ENCODE results near the gene CNGB1.

The CNGB1 gene

DNA sequence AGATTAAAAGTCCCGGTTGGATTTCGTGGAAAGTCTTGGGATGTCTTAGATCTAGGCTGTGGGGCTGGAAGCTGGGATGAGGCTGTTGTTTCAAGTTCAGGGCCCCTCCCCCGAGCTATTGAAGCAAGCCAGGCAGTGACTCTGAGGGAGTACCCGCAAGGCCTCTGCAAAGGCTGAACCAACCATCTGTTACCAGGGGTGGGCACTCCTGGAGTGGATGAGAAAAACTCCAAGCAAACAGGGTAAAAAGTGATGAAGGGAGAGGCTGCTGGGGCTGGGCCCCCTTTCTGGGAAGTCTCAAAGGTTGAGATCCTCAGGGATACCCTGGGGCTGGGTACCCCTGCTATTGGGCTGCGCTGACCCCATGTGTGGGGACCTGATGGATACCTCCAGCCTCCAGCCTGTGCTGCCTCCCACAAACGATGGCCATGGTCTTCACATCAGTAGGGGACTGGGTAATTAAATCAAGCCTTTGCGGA, 86.2 kb downstream of the CNGB1 start:
- H3K23ac ChIP-seq (ENCODE audit: low read depth, low read length, poor library complexity): no peak overlapping the region
- DNase-seq (ENCODE audit: low spot score): no peak
- no peak overlapping the region for H2BK5ac ChIP-seq (ENCODE audit: low read length)
- H3K36me3 ChIP-seq (replicated peaks in 1 of 2; ENCODE audit: control insufficient read depth in 2 of 2, insufficient read depth in 2 of 2, low read length in 2 of 2): no peaks in the 10 kb centered on the region
- no peak overlapping the region for H3K4me2 ChIP-seq (ENCODE audit: insufficient read depth, low read length, poor library complexity, severe bottlenecking)
- H4K8ac ChIP-seq (ENCODE audit: low read depth, low read length): no peak overlapping the region
- no peak overlapping the region for H2AFZ ChIP-seq (ENCODE audit: low read length)
- no peaks in the 10 kb centered on the region for H3K79me1 ChIP-seq (ENCODE audit: low read depth, low read length)
- no peak overlapping the region for H3K4ac ChIP-seq (ENCODE audit: low read length)
- H3K9me3 ChIP-seq (replicated peaks in 1 of 2; ENCODE audit: control insufficient read depth in 2 of 2, insufficient read depth in 1 of 2, low read depth in 1 of 2, low read length in 2 of 2): no peaks in the 10 kb centered on the region
- no peak overlapping the region for H2AK5ac ChIP-seq (ENCODE audit: low read depth, low read length)
- peaks cover 0 to 41% (median 24%) of the 10 kb centered on the region in 3 experiments for H3K27me3 ChIP-seq (ENCODE audit: control insufficient read depth in 3 of 3, insufficient read depth in 3 of 3, low read depth in 1 of 3, low read length in 3 of 3)
- no peak overlapping the region for H3K27ac ChIP-seq (replicated peaks; ENCODE audit: low read length)
- no peak overlapping the region for H2BK120ac ChIP-seq (ENCODE audit: low read depth, low read length)
- no peak overlapping the region for H2BK12ac ChIP-seq (ENCODE audit: low read length)
- WGBS, 2 donors (ENCODE audit: extremely low coverage in 2 of 2, insufficient read length in 2 of 2, insufficient replicate concordance in 1 of 2): no CpG with 5 or more reads among the region's 7 CpGs
- no peak overlapping the region for H3K4me3 ChIP-seq (ENCODE audit: low read length in 2 of 2)
- H3K4me1 ChIP-seq (ENCODE audit: control insufficient read depth in 2 of 2, insufficient read depth in 1 of 2, low read depth in 1 of 2, low read length in 2 of 2): no peaks in the 10 kb centered on the region
- no peak overlapping the region for H2BK15ac ChIP-seq (ENCODE audit: low read length)
- H4K91ac ChIP-seq (ENCODE audit: low read depth, low read length, poor library complexity): no peak overlapping the region
- no peak overlapping the region for H3K14ac ChIP-seq (ENCODE audit: low read length)
- H3K9ac ChIP-seq (ENCODE audit: low read depth, low read length, poor library complexity): no peak overlapping the region
- no peak overlapping the region for H3K18ac ChIP-seq (ENCODE audit: low read length)

DNA sequence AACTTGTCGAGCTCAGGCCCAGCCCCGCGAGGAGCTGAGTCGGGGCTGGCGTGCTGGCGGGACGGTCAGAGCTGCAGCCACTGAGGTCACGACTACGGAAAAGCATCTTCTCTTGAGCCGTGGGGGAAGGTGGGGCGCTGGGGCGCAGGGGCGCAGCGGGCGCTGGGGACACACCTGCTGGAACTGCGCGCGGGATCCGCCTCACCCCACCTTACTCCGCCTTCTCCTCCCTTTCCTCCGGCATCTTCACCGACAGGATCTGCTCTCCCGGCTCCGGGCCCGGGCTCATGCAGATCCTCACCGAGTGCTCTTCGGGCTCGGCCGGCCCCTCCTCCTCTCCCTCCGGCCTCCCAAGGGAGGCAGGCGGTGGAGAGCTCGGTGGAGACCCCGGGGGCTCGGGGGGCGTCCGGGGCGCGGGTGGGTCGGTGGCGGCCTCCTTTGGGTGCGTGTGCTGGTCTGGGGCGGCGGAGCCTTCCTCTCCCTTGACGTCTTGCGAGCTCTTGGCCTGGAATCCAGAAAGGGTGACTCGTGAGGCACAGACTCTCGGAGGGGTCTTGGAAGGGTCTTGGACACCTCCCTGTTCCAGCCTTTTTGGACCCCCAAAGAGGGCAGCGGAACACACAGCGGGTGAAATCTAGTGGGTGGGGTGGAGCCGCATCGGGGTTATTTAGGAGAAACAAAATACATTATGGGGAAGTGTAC, 86.8 kb downstream of the CNGB1 start:
- no peaks in the 10 kb centered on the region for H3K4me1 ChIP-seq (ENCODE audit: control insufficient read depth in 2 of 2, insufficient read depth in 1 of 2, low read depth in 1 of 2, low read length in 2 of 2)
- H3K9ac ChIP-seq (ENCODE audit: low read depth, low read length, poor library complexity): no peak overlapping the region
- H3K36me3 ChIP-seq (replicated peaks in 1 of 2; ENCODE audit: control insufficient read depth in 2 of 2, insufficient read depth in 2 of 2, low read length in 2 of 2): no peaks in the 10 kb centered on the region
- H4K91ac ChIP-seq (ENCODE audit: low read depth, low read length, poor library complexity): no peak overlapping the region
- H3K4me2 ChIP-seq (ENCODE audit: insufficient read depth, low read length, poor library complexity, severe bottlenecking): peak overlapping the region; percentile 29
- H3K14ac ChIP-seq (ENCODE audit: low read length): no peak overlapping the region
- no peak overlapping the region for H2BK5ac ChIP-seq (ENCODE audit: low read length)
- H2AK5ac ChIP-seq (ENCODE audit: low read depth, low read length): no peak overlapping the region
- H2AFZ ChIP-seq (ENCODE audit: low read length): no peak overlapping the region
- no peak overlapping the region for H3K4ac ChIP-seq (ENCODE audit: low read length)
- H2BK12ac ChIP-seq (ENCODE audit: low read length): no peak overlapping the region
- H3K4me3 ChIP-seq (ENCODE audit: low read length in 2 of 2): peak overlapping the region in 1 of 2 donors; percentile 30
- H3K79me1 ChIP-seq (ENCODE audit: low read depth, low read length): no peaks in the 10 kb centered on the region
- H3K18ac ChIP-seq (ENCODE audit: low read length): peak overlapping the region; percentile 32
- no peak overlapping the region for H4K8ac ChIP-seq (ENCODE audit: low read depth, low read length)
- H3K27me3 ChIP-seq (ENCODE audit: control insufficient read depth in 3 of 3, insufficient read depth in 3 of 3, low read depth in 1 of 3, low read length in 3 of 3): peaks cover 0 to 39% (median 24%) of the 10 kb centered on the region in 3 experiments
- H3K23ac ChIP-seq (ENCODE audit: low read depth, low read length, poor library complexity): no peak overlapping the region
- H2BK15ac ChIP-seq (ENCODE audit: low read length): no peak overlapping the region
- H3K9me3 ChIP-seq (replicated peaks in 1 of 2; ENCODE audit: control insufficient read depth in 2 of 2, insufficient read depth in 1 of 2, low read depth in 1 of 2, low read length in 2 of 2): no peaks in the 10 kb centered on the region
- WGBS, 2 donors (ENCODE audit: extremely low coverage in 2 of 2, insufficient read length in 2 of 2, insufficient replicate concordance in 1 of 2): no CpG with 5 or more reads among the region's 51 CpGs
- no peak for DNase-seq (ENCODE audit: low spot score)
- H2BK120ac ChIP-seq (ENCODE audit: low read depth, low read length): no peak overlapping the region
- H3K27ac ChIP-seq (replicated peaks; ENCODE audit: low read length): no peak overlapping the region

- Histone ChIP-seq H2AK5ac (ENCODE audit: low read depth, low read length) (no peak overlapping the region), H3K79me1 (ENCODE audit: low read depth, low read length) (no peaks in the 10 kb centered on the region), H3K9ac (ENCODE audit: low read depth, low read length, poor library complexity) (no peak overlapping the region), H2BK12ac (ENCODE audit: low read length) (no peak overlapping the region), H3K4me3 (ENCODE audit: low read length in 2 of 2) (no peak overlapping the region), H2BK15ac (ENCODE audit: low read length) (no peak overlapping the region), H4K8ac (ENCODE audit: low read depth, low read length) (no peak overlapping the region), H3K18ac (ENCODE audit: low read length) (no peak overlapping the region), H3K4me2 (ENCODE audit: insufficient read depth, low read length, poor library complexity, severe bottlenecking) (peak overlapping the region; percentile 29), H3K14ac (ENCODE audit: low read length) (no peak overlapping the region), H3K36me3 (replicated peaks in 1 of 2; ENCODE audit: control insufficient read depth in 2 of 2, insufficient read depth in 2 of 2, low read length in 2 of 2) (no peaks in the 10 kb centered on the region), H3K4ac (ENCODE audit: low read length) (no peak overlapping the region), H3K4me1 (ENCODE audit: control insufficient read depth in 2 of 2, insufficient read depth in 1 of 2, low read depth in 1 of 2, low read length in 2 of 2) (no peaks in the 10 kb centered on the region), H2AFZ (ENCODE audit: low read length) (no peak overlapping the region), H2BK5ac (ENCODE audit: low read length) (no peak overlapping the region), H3K9me3 (replicated peaks in 1 of 2; ENCODE audit: control insufficient read depth in 2 of 2, insufficient read depth in 1 of 2, low read depth in 1 of 2, low read length in 2 of 2) (no peaks in the 10 kb centered on the region), H2BK120ac (ENCODE audit: low read depth, low read length) (no peak overlapping the region), H3K23ac (ENCODE audit: low read depth, low read length, poor library complexity) (no peak overlapping the region), H3K27ac (replicated peaks; ENCODE audit: low read length) (no peak overlapping the region), H3K27me3 (ENCODE audit: control insufficient read depth in 3 of 3, insufficient read depth in 3 of 3, low read depth in 1 of 3, low read length in 3 of 3) (peaks cover 0 to 45% (median 24%) of the 10 kb centered on the region in 3 experiments), H4K91ac (ENCODE audit: low read depth, low read length, poor library complexity) (no peak overlapping the region)
- no CpG with 5 or more reads among the region's 4 CpGs for WGBS, 2 donors (ENCODE audit: extremely low coverage in 2 of 2, insufficient read length in 2 of 2, insufficient replicate concordance in 1 of 2)
- no peak for DNase-seq (ENCODE audit: low spot score)
Observed at GRCh38 chr16:57883480-57883879, 87.4 kb downstream of the CNGB1 start.

GRCh38 chr16:57882792-57883191, 88.1 kb downstream of the CNGB1 start:
- Histone ChIP-seq H2BK15ac (ENCODE audit: low read length) (no peak overlapping the region), H2AFZ (ENCODE audit: low read length) (no peak overlapping the region), H2BK120ac (ENCODE audit: low read depth, low read length) (no peak overlapping the region), H2BK12ac (ENCODE audit: low read length) (no peak overlapping the region), H4K8ac (ENCODE audit: low read depth, low read length) (no peak overlapping the region), H3K9ac (ENCODE audit: low read depth, low read length, poor library complexity) (no peak overlapping the region), H3K14ac (ENCODE audit: low read length) (no peak overlapping the region), H3K4ac (ENCODE audit: low read length) (no peak overlapping the region), H3K23ac (ENCODE audit: low read depth, low read length, poor library complexity) (no peak overlapping the region), H4K91ac (ENCODE audit: low read depth, low read length, poor library complexity) (no peak overlapping the region), H3K36me3 (replicated peaks in 1 of 2; ENCODE audit: control insufficient read depth in 2 of 2, insufficient read depth in 2 of 2, low read length in 2 of 2) (no peaks in the 10 kb centered on the region), H3K4me1 (ENCODE audit: control insufficient read depth in 2 of 2, insufficient read depth in 1 of 2, low read depth in 1 of 2, low read length in 2 of 2) (no peaks in the 10 kb centered on the region), H3K27ac (replicated peaks; ENCODE audit: low read length) (no peak overlapping the region), H2AK5ac (ENCODE audit: low read depth, low read length) (no peak overlapping the region), H2BK5ac (ENCODE audit: low read length) (no peak overlapping the region), H3K79me1 (ENCODE audit: low read depth, low read length) (no peaks in the 10 kb centered on the region), H3K4me2 (ENCODE audit: insufficient read depth, low read length, poor library complexity, severe bottlenecking) (no peak overlapping the region), H3K27me3 (ENCODE audit: control insufficient read depth in 3 of 3, insufficient read depth in 3 of 3, low read depth in 1 of 3, low read length in 3 of 3) (peaks cover 0 to 45% (median 24%) of the 10 kb centered on the region in 3 experiments), H3K18ac (ENCODE audit: low read length) (no peak overlapping the region), H3K9me3 (replicated peaks in 1 of 2; ENCODE audit: control insufficient read depth in 2 of 2, insufficient read depth in 1 of 2, low read depth in 1 of 2, low read length in 2 of 2) (no peaks in the 10 kb centered on the region), H3K4me3 (ENCODE audit: low read length in 2 of 2) (no peak overlapping the region)
- DNase-seq (ENCODE audit: low spot score): no peak
- no CpG with 5 or more reads among the region's 7 CpGs for WGBS, 2 donors (ENCODE audit: extremely low coverage in 2 of 2, insufficient read length in 2 of 2, insufficient replicate concordance in 1 of 2)
